Spleen (tissue), 7 donors: ENCODE measurements around the gene MEMO1.

ENCODE experiments used
- POLR2A ChIP-seq, 3 donors: fragments of 450-650 bp; IDR thresholded peaks; one replicate each; pipeline ENCODE4 v1.5.1; 2017; ENCODE audit warnings: antibody characterized with exemption in 3 of 3, mild to moderate bottlenecking in 1 of 3
- TF ChIP-seq, protein P1 (sequence below), 11 experiments: fragments of 200-600 bp in 7 of 11; fragments of 450-650 bp in 4 of 11; sonication (generic) in 4 of 11; IDR thresholded peaks in 8 of 11; conservative IDR thresholded peaks in 3 of 11; 1 replicate in 7 of 11; 2 replicates in 4 of 11; pipeline versions ENCODE4 v1.4.0 to v1.8.0; 2016 to 2021; ENCODE audit warnings: antibody characterized with exemption in 11 of 11, inconsistent platforms in 4 of 11, mild to moderate bottlenecking in 1 of 11
- donor health status: DM: no; HTN: no; CAD: no; lungs with moderate emphysema.
- donor health status: DM: no; HTN: no; CAD: no.
- donor health status: DM: no; HTN: no; CAD: no.

DNA sequence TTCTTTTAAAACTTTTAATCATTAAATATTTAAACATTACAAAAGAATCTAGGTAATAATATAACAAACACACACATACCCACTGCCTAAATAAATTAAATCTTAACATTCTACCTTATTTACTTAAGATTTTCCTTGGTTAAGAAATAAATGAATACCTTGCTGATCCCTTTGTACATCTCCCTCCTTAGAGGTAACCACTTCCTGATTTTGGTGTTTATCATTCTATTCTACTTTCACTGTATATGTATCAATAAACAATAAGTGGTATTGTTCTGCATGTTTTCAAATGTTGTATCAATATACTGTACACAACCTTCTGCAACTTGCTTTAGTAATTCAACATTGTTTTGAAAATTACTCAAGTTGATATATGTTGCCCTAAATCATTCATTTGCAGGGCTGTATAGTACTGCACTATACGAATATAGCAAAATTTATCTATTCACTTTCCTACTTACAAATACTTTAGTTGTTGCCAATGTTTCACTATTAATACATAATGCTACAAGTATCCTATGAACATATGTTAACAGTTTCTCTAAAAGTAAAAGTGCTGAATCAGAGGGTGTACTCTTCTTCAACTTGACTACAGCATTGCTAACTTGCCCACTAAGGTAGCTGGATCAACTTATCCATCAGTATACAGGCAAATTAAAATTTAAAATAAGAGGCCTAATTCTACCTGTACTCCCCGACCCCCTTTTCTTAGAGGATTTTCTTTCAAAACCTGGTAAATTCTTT is 65.8 kb downstream of the MEMO1 start:
- TF ChIP-seq POLR2A (IDR thresholded peaks at IDR 0.05) = no peak
- TF ChIP-seq, protein P1, sequence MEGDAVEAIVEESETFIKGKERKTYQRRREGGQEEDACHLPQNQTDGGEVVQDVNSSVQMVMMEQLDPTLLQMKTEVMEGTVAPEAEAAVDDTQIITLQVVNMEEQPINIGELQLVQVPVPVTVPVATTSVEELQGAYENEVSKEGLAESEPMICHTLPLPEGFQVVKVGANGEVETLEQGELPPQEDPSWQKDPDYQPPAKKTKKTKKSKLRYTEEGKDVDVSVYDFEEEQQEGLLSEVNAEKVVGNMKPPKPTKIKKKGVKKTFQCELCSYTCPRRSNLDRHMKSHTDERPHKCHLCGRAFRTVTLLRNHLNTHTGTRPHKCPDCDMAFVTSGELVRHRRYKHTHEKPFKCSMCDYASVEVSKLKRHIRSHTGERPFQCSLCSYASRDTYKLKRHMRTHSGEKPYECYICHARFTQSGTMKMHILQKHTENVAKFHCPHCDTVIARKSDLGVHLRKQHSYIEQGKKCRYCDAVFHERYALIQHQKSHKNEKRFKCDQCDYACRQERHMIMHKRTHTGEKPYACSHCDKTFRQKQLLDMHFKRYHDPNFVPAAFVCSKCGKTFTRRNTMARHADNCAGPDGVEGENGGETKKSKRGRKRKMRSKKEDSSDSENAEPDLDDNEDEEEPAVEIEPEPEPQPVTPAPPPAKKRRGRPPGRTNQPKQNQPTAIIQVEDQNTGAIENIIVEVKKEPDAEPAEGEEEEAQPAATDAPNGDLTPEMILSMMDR (IDR thresholded peaks at IDR 0.05 in 8 of 11, conservative IDR thresholded peaks at IDR 0.05 in 3 of 11) = no peak
